GM21390 (cell line): ENCODE data around the gene OR2G2.

Experiments used
- ATAC-seq: cut with Tn5 transposase; IDR thresholded peaks from one replicate; pipeline ENCODE4 v1.9.1; 2021; ENCODE audit not compliant: unreplicated experiment

Gene OR2G2, protein sequence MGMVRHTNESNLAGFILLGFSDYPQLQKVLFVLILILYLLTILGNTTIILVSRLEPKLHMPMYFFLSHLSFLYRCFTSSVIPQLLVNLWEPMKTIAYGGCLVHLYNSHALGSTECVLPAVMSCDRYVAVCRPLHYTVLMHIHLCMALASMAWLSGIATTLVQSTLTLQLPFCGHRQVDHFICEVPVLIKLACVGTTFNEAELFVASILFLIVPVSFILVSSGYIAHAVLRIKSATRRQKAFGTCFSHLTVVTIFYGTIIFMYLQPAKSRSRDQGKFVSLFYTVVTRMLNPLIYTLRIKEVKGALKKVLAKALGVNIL

DNA sequence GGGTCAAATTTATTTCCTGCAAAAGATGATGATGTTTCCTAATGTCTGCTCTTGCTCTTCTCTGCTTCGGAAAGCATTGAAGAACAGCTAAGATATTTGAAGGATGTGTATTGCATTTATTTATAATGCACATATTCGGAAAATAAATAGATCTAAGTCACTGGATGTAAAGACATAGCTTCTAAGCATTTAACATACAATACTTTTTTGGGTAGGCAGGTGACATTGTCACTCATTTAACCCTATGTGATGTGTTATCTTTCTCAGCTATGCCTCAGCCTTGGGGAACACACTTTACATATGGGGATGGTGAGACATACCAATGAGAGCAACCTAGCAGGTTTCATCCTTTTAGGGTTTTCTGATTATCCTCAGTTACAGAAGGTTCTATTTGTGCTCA lies at the start of gene OR2G2:
Gene OR2G2, plus strand, starts transcription at position 301 of the 400 bp plus-strand sequence. Its CDS starts 0 bp downstream, at position 301.
- no peak for ATAC-seq

GRCh38 chr1:247538561-247538960 lies 49.6 kb upstream of the OR2G2 start:
- no peak for ATAC-seq

DNA sequence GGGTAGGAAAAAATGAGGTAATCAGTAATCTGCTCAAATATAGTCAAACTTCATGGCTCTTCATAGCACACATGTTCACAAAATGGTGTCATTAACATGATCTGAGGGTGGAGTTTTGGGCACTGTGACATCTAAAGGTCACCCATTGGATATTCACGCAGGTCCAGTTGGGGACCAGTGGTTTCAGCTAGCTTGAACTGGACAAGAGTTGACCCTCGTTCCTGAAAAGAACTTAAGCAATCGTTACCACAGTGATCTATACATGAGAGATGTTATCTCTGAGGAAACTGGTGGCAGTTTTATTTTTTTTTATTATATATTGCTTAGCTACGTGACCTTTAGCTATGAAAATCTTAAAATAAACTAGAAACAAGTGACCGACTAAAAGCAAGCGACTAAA lies 48.9 kb upstream of the OR2G2 start:
- ATAC-seq, result no peak

GRCh38 chr1:247540581-247540980 lies 47.6 kb upstream of the OR2G2 start:
- ATAC-seq, result no peak

DNA sequence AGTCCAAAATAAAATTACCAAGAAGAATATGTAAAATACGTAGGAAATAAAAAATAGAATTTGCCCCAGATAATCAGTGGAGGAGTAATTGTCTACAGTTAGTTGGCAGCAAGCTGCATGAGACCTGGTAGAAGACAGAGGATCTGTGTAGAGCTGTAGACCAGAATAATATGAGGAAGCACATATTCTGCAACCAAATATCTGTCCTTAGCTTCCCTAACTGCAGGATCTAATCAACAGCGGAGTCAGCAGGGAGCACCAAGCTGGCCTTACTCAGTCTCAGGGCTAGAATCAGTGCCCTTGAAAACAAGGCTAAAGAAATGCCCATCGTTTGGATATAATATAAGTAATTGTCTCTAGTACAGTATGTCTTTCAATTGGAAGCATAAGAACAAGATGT lies 45.3 kb upstream of the OR2G2 start:
- ATAC-seq, result no peak

- ATAC-seq, result no peak
Observed at GRCh38 chr1:247548092-247548491, 40.1 kb upstream of the OR2G2 start.

DNA sequence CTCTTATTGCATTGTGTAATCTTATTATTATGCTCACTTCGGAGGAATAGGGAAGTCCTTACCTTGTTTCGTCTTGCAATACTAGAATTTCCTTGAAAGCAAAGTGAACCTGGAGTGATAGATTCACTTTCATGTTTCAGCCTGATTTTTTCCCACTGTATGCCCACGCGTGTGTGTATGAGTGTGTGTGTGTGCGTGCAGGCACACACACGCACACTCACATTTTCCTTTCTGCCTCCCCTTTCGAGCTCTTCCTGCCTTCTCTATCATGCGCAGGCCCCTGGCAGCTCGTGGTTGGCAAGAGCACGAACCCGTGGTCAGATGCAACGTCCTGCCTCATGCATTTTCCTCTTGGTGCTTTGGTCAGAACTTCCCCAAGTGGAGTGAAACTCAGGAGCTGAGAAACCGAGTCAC lies 39.4 kb upstream of the OR2G2 start, which contains the start of gene GCSAML:
Gene GCSAML, plus strand, starts transcription at position 366 of the 414 bp plus-strand sequence. CDS start 58 bp downstream, outside the sequence.
- ATAC-seq, result no peak

- ATAC-seq, result no peak
Observed at GRCh38 chr1:247551721-247552120, 36.4 kb upstream of the OR2G2 start.

- no peak for ATAC-seq
Observed at GRCh38 chr1:247552231-247552630, 35.9 kb upstream of the OR2G2 start.

GRCh38 chr1:247557926-247558674 lies 30.1 kb upstream of the OR2G2 start:
- no peak for ATAC-seq

DNA sequence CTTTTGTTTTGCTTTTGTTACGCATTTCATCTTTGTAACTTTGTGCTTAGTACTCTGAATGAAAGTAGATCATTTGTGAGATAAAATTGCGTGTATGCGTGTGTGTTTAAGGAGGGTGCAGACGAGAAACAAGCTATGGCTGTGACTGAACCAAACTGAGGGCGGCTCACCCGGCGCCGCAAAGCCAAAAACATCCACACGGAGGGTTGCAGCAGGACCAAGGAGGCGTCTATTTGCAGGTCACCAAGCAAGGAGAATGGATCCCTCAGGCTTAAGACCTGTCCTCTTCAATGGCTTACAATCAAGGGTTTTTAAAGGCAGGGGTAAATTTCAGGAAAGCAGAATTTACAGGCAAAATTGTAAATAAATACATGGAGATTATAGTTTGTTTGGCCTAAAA lies 26.4 kb upstream of the OR2G2 start:
- ATAC-seq, result no peak

GRCh38 chr1:247562198-247562597 lies 26.0 kb upstream of the OR2G2 start:
- ATAC-seq, result no peak

GRCh38 chr1:247574236-247574635 lies 13.9 kb upstream of the OR2G2 start:
- no peak for ATAC-seq

DNA sequence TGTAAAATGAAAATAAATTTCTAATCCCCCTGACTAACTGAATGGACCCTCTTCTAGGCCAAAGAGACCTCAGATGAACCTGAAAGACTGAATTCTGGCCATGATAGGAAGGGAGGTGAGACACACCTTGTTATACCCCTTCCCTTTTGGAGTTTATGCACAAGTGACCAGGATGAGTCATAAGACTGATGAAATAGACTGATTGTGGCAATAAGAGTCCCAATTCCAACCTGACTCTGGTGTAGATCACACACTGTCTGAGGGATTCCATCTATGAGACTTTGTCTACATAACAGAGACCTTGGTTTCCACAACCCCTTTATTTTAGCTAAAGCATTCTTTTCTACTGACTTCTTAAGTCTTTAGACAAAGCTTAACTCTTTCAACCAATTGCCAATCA lies 13.5 kb upstream of the OR2G2 start:
- ATAC-seq, result no peak

DNA sequence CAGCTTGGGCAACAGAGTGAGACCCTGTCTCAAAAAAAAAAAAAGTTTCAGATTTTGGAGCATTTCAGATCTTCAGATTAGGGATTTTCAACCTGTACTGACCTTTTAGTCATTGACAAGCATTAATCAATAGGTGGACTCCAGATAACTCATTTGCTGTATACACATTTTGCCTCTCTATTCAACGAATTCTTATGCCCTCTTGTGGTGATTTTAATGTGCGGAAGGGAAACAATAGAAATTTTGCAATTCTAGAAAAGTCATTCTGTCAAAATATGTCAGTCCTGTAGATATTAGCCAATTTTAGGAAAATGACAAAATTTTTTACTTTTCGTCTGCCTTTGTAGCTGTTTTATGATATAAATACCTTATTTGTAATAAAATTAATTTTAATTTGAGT lies 11.6 kb upstream of the OR2G2 start:
- no peak for ATAC-seq

DNA sequence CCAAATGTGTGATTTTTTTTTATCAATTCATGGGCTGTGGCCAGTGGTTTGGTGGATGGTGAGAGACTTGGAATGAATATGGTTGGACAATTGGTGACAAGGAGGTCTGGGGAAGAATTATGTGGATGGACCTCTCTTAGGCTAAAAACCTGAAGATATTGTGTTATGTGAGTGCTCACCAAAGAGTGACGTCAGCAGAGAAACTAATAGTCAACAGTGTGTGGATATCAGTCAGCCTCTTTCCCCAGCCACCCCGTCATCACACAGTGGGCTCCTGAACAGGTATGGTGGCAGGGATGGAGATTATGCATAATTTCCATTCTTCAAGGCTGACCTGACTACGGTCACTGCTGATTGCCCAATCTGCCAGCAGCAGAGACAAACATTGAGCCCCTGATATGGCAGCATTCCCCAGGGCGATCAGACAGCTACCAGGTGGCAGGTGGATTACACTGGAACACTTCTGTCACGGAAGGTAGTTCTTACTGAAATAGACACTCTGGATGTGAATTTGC lies 9.2 kb upstream of the OR2G2 start:
- no peak for ATAC-seq

GRCh38 chr1:247605286-247605685 lies 17.1 kb downstream of the OR2G2 start, which contains the start of gene OR2G3:
OR2G3 (plus strand) TSS chr1:247605586; CDS start chr1:247605586, 0 bp downstream.
- no peak for ATAC-seq

DNA sequence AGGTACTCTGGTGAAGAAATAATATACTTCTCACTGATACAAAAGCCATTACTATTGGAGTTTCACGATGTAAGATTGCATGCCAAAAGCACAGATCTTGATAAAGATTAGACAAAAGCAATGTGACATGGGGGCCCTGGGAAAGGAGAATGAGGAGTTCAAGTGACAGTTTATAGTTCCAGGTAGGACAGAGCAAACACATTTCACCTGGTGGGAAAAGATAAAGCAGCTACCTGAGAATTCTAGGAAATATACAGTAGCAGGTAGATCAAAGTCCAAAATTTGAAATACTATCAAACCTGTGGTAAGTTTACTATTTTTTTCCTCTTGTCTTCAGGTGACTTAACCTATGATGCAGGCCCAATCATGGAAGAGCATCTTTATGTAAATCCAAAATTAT lies 25.2 kb downstream of the OR2G2 start:
- ATAC-seq, result no peak

DNA sequence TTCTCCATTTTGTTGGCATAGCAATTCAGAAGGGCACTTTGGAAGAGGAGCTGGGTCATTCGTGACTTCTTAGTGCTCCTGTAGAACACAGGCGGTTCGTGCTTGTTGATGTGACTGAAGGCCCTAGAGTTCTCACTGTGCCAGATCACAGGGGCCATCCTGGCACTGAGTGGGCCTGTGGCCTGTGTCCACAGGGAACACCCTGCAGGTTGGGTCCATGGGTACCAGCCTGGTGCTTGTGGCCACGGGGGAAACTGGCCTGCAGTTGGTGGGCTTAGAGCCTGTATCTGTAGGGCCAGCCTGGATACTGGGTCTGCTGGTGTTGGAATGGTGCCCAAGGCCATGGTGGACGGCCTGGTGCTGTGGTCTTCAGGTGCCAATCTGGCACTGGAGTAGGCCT lies 26.5 kb downstream of the OR2G2 start:
- ATAC-seq, result no peak

GRCh38 chr1:247627951-247628350 lies 39.8 kb downstream of the OR2G2 start:
- no peak for ATAC-seq

- ATAC-seq, result no peak
Observed at GRCh38 chr1:247638011-247638410, 49.9 kb downstream of the OR2G2 start.

DNA sequence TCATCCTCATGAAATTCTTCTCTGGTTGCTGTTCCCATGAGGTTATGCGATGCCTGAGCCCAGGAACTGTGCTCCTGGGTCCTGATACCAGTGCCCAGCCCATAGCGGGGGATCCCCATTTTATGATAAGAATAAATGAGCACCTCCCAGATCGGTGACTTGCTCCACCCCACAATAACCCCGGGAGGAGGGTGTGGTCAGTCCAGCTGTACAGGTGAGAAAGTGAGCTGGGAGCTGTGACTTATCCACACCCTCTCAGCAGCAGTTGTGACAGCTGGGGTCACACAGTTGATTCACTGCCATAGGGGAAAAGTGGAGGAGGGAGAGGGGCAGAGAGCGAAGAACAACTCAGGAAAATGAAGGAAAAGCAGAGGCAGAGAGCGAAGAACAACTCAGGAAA lies 50.6 kb downstream of the OR2G2 start:
- ATAC-seq, result no peak
